NCI-H187 (cell line): Measurements from ENCODE around the gene EHMT1.
A peak's percentile ranks its signal among the peaks of the same experiment; 100 is the strongest.
"Not testable (repeated sequence)": the region's sequence is repeated elsewhere in the genome, so short reads cannot be mapped to it uniquely, and the experiment has no call there.

Source experiments
- DNase-seq, 2 experiments: peaks; one replicate each; lab custom pipeline; 2025; lab: John Stamatoyannopoulos, UW

Gene EHMT1

DNA sequence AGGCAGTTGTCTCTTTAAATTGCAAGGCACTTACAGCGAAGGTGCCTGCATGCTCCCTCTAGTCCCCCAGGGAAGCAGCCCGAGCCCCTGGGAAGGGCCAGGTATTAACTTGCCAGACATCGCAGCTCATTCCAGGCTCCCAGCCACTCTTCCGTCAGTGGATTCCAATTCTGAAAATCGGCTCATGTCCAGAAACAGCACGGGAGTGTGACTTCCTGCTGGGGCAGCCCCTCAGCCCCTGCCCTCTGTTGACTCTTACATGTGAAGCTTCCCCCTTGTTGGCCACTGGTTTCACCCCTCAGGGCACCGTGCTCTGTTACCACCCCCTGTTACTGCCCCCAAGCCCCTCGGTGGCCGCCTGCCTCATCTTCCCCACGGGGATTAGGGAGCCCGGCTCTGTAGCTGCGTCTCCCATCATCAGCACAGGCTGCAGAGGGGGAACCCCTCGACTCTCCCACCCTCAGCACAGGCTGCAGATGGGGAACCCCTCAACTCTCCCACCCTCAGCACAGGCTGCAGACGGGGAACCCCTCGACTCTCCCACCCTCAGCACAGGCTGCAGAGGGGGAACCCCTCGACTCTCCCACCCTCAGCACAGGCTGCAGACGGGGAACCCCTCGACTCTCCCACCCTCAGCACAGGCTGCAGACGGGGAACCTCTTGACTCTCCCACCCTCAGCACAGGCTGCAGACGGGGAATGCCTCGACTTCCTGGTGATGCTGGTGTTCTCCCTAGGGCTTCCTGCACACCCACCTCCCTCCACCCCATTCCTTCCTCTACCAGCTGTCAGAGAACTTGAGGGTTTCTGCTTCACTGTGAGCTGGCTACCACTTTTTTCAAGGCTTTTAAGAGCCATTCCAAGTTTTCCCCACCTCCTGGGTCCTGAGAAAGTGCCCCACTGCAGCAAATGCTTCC lies 247.7 kb downstream of the EHMT1 start:
- DNase-seq, result no peak

DNA sequence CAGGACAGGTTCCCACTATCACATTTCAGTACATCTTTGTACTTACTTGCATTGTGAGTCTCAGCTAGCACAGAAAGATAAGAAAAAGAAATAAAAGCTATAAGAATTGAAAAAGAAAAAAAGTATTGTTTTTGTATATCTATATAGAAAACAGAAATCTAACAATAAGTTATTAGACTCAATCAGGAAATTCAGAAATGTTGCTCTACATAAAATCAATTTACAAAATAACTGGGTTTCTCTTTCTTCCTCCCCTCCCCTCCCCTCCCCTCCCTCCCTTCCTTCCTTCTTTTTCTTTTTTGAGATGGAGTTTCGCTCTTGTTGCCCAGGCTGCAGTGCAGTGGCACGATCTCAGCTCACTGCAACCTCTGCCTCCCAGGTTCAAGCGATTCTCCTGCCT lies 251.6 kb downstream of the EHMT1 start:
- no peak for DNase-seq

DNA sequence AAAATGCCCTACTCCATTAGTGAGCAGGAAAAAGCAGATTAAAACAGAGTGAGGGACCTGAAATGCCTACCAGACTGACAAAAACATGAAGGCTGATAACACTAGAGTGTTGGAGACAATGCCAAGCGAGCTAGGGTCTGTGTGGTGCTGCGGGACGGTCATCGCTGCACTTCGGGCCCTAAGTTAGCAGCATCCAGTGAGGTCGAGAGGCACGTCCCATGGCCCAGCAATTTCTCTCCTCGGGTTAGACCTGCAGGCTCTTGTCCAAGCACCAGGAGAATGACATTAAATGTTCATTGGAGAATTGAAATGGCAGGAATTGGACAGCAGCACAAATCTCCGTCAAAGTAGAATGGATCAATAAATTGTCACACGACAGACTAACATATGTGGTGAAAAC lies 253.5 kb downstream of the EHMT1 start:
- DNase-seq, result no peak

DNA sequence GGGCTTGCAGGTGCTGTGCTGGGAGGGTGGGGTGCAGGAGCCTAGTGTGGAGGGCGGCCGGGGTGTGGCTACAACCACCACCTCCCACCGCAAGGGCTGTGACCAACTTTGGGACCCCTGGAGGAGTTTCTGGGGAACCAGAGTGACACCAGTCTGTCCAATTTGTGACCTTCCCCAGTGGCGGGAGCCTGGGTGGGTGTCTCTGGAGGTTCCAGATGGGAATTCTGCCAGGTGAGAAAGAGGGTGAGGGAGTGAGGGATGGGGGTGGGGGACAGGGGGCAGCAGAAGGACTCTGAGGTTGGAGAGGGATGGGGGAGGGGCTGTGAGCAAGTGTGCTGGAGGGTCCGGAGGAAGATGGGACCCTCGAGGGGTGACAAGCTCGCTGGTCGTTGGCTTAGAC lies 254.6 kb downstream of the EHMT1 start:
- DNase-seq, result no peak

DNA sequence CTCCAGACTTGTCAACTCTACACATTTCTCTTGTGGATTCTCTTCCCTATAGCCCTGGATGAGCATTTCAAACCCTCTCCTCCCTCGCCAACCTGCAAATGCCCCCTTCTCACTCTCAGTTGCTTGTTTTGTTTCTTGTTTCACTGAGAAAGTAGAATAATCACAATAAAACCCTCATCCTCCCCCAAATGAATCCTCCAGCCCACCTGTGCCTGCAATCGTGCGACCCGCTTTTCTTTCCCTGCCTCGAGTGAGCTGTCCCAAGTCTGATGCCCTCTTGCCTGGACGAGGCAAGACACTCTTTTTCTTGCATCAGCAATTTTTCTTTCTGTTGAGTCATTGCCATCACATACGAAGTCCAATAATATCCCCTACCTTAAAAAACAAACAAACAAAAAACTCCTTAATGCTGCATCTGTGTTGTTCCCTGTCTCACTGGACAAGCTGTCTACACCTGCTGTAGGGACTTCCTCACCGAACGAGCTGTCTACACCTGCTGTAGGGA lies 255.1 kb downstream of the EHMT1 start:
- DNase-seq, result no peak

DNA sequence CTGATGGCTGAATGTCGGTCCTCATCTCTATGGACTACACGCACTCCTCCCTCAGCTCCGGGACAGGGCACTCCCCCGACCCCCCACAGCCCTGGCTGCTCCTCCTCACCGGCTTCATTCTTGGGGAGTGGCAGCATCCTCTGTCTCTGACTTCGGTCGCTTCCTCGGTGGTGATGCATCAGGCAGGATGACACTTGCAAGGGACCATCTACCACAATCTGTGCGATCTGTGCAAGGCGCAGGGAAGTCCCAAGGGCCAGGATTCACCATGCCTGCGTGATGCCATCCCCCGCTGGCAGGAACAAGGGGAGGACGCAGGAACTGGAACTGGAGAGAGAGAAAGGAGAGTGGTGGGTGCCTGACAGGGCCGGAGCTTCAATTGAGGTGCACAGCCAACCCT lies 256.5 kb downstream of the EHMT1 start:
- no peak for DNase-seq

DNA sequence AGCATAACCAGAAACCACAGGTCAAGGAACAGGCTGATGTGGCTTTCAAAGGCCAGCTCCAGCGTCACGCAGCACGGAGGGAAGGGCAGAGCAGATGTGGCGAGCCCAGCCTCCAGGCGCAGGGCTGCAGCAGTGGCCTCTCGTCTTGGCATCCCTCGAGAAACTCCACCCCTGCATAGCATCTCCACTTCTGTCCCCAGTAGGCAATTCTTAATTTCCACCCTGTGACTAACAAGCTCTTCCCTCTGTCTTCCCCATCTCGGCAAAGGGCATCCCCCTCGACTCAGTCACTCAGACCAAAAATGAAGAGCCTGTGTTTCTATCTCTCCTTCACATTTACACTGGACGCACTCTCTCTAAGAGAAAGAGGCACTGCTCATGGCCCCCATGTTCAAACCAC lies 257.0 kb downstream of the EHMT1 start:
- no peak for DNase-seq

DNA sequence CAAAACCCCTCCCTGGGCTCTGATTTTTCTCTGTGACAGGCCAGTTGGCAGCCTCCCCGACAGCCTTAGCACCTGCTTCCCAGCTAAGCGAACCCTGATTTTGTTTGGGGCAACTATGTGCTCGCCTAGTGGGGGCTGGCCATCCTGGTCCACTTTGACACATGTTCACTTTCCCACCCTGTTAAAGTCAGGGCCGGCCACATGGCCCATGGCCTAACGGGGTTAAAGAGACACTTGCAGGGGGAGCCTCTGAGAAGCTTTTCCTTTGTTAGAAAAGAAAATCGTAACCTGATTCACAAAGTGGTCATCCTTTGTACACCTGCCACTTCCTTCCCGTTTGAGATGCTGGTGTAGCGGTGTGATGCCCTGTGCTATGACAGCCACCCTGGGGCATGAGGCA lies 257.5 kb downstream of the EHMT1 start:
- DNase-seq, result no peak

DNA sequence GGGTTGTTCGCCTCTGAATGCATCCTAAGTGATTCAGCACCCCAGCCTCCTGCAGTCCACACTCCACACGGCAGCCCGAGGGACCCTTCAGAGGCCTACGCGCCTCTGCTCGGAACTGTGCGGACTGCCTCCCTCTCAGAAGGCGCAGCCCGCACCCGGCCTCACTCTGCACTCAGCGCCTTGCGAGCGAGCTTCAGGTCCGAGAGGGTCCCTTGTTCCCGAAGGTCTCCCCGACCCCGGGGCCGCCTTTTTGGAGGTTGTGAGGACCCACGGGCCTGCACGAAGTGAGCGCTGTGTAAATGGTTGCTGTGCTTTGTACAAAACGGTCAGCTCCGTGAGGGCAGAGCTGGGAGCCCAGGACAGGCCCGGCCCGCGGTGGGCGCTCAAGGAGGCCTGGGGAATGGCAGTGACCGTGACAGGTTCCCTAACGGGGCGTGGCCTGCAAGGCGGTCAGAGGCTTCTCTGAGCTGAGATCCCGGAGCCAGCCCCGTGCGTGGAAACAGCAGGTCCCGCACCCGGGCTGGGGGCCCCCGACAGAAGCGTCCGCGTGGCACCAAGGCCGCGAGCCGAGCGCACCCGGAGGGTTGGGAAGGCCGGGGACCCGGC lies 258.1 kb downstream of the EHMT1 start:
- DNase-seq, result no peak

DNA sequence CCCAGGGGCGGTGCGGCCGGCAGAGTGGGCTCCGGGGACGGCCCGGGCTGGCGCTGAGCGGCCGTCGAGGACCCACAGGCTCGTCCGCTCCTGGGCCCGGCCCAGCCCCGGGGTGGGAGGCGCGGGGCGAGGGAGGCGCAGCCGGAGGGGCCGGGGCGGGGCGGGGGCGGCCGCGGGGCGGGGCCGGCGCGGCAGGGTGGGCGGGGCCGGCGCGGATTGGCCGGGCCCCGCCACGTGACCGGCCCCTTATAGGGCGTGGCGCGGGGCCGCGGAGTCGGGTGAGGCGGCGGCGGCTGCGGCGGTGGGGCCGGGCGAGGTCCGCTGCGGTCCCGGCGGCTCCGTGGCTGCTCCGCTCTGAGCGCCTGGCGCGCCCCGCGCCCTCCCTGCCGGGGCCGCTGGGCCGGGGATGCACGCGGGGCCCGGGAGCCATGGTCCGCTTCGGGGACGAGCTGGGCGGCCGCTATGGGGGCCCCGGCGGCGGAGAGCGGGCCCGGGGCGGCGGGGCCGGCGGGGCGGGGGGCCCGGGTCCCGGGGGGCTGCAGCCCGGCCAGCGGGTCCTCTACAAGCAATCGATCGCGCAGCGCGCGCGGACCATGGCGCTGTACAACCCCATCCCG lies 258.8 kb downstream of the EHMT1 start, which contains the start of gene CACNA1B:
Gene CACNA1B, plus strand, starts transcription at position 277 of the 617 bp plus-strand sequence. Its CDS starts 152 bp downstream, at position 429.
- DNase-seq, result peak in 1 of 2 experiments; percentile 13

DNA sequence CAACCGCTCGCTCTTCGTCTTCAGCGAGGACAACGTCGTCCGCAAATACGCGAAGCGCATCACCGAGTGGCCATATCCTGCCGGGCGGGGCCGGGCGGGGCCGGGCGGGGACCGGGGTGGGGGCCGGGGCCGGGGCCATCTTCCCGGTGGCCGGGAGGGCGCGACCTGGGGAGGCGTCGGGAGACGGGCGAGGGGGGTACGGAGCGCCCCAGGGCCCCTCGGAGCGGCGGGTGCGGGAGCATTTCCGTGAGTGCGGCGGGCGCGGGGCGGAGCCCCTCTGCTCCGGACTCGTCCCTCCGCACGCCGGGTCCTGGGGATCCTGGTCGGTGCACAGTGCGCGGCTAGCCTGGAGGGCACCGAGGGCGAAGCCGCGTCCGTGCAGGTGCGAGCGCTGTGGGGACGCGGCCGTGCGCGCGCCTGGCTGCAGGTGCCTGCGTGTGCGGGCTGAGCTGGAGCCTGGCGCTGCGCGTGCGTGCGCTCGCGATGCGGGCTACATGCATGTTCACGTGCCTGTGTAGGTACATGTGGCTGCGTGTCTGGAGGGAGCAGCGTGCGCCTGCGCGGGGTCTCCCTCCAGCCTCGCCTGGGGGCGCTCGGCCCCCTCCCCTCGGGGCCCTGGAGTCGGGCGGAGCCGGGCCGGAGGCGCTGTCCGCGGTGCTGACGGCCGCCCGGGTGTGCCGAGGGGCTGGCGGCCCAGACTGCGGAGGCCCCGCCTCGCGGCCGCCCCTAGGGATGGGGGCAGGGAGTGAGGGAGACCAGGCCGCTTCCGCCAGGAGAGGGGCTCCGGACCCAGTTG lies 259.5 kb downstream of the EHMT1 start:
- DNase-seq, result peak in 1 of 2 experiments; percentile 10

DNA sequence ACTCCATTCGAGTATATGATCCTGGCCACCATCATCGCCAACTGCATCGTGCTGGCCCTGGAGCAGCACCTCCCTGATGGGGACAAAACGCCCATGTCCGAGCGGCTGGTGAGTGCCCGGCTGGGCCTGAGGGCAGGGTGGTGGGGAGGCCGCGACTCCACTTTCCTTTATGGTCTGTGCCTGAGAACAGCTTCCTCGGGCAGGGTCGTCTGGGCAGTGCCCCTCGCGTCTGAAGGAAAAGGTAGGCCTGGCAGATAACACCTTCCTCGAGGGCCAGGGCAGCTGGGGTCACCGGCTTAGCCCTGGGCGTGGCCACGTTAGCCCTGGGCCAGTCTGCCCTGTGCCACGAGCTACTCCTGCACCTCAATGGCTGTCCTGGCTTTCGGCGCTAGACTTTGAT lies 260.2 kb downstream of the EHMT1 start:
- DNase-seq, result no peak

DNA sequence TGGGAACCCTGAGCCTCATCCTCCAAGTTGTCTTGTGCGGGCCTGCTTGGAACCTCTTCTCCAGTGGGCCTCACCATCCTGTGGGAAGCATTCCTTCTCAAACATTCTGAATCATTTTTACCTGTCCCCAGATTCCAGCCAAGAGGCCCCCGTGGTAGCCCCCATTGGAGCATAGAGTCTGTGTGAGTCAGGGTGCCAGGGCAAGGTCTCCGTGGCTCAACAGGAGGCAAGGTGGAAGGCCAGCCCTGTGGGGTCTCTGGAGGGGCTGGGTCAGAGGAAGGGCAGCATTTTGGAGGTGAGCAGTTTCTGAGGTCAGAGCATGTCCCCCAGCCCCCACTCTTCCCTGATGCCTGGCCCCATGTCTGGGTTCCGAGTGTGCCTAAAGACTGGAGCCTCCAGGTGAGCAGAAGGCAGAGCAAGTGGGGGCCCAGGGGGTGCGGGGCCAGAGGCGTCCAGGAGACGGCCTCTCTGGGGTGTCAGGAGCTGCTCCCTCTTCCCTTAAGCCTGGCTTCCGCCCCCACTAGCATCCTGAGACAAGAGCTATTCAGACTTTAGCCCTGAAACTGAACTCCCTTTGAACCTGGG lies 260.9 kb downstream of the EHMT1 start:
- DNase-seq, result no peak

DNA sequence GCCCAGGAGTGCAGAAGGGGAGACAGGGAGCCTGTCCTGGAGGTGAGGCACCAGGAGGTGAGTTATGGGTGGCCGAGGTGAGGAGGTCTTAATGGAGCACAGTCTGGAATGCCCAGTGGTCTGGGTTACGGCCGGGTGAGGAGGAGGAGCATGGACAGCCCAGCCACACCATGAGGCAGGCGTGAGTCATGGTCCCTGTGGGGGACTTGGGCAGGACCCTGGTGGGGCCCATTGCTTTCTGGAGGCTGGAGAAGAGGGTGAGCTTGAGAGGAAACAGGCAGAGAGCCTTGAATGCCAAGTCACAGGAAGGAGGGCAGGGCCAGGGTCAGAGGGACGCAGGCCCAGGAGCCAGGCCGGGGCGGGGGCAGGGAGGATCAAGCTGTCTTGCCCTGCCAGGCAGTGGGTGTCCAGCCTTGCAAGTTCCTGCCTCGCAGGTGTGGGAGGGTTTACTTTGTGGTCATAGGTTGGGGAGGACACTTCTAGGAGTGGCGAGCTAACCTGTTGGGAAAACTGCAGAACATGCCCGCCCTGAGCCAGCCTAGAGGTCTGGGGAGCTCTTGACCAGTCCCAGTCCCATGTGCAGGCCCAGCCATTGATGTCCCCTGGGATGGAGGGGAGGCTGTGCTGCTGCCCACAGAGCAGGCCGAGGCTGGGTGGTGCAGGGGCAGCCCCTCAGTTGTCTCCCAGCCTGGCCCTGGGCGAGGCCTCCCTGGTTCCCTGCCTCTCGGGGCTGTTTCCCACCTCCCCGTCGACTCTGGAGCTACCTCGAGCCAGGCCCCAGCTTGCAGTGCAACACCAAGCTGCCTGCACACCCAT lies 261.6 kb downstream of the EHMT1 start:
- DNase-seq, result no peak

DNA sequence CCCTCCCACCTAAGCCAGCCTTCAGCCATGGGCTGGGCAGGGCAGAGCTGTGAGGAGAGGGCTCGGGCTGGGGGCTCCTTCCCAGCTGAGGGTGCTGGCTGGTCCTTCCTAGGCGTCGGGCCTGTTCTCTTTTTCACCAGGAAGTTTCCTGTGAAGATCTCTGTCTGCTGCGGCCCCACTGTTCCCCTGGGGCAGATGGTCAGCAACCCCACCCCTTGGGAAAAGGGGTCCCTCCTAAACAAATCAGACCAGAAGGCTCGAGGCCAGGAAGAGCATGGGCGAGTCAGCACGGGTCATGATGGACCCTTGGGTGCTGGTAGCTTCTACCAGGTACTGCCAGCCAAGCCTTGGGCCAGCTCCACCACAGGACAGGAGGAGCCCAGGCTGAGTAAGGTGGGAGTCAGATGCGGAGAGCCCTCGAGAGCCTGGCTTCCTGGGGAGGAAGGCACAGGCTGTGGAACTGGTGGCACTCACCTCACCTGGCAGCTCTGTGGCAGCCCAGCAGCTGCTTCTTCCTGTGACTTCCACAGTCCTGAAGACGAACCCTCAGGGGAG lies 262.2 kb downstream of the EHMT1 start:
- peak in 1 of 2 experiments; percentile 4 for DNase-seq

DNA sequence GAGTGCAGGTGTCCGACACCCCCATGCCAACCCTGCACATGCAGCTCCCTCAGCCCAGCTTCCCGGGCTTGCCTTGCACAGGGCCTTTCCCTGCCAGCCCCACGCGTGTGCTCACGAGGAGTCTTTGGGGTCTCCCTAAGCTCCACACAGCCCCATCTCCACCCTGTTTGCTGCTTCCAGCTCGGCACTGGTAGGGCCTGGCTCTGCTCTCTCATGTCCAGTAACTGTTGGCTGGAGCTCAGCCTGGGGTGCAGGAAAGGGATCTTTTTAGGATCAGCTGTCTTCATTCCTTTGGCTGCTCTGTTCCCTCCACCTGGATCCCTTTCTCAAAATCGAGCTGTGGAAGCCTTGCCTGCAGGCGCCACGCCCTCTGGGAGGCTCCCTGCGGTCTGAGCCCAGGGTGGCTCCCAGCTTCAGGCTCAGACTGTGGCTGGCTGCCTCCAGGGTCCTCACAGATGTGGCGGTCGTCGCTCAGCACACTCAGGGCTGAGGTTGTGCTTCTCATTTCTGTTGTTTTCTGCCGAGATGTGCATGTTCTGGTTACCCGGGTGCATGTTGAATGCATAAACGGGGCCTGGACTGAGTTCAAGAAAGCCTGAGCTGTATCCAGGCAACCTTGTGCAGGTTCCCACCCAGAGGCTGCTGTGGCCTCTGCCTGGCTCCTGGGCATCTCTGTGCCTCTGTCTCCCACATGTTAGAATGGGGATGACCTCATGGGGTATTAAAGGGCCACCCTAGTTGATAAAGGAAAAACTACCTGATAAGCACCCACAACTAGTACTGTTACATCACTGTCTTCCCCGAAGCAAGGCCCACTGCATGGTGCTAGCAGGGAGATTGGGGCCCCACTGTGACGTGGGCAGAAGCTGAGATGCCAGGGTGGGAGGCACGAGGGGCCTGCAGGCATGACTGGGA lies 263.0 kb downstream of the EHMT1 start:
- DNase-seq, result no peak

DNA sequence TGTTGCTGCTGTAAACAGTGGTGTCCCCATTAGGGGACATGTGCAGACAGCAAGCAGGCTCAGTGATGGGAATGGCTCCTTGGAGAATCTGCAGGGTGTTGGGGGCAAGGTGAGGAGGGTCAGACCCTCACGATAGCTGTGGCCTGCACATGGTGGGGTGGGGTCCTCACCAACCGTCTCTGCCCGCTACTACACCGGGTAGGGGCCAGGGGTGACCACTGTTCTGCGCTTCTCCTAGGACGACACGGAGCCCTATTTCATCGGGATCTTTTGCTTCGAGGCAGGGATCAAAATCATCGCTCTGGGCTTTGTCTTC lies 263.7 kb downstream of the EHMT1 start:
- no peak for DNase-seq

DNA sequence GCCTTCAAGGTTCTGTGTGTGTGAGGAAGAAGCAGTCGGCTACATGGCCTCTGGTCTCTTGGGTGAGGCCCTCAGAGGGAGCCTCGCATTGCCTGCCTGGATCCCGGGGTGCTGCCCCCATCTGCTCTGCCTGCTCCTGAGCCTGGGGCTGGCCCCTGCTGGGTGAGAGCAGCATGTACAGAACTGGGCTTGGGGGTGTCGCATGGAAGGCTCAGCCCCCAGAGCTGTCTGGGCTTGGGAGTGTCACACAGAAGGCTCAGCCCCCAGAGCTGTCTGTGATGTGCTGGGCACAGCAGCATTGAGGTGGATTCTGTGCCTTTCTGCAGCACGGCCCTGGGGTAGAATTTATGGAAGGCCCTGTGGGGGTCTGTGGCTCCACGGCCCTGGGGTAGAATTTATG lies 265.2 kb downstream of the EHMT1 start:
- DNase-seq, result not testable (repeated sequence)

DNA sequence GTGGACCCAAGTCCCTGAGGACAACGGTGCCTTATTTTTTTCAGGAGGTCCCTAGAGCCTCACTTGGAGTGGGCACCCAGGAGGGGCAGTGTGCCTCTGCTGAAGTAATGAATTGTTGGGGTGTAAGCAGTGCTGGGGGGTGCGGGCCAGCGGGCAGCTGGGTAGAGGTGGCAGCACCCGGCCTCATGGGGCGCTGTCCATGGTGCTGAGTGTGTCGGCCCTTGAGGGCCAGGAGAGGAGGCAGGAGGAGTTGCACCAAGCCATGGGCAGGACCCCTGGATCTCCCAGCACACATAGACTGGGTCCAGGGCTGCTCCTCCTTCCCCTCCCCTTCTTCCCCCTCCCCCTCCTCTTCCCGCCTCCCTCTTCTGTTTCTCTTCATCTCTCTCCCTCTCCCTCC lies 265.7 kb downstream of the EHMT1 start:
- DNase-seq, result not testable (repeated sequence)
